Activated CD4-positive, alpha-beta memory T cell treated with anti-CD3 and anti-CD28 coated beads for 36 hours (primary cell): ENCODE data around the gene NBPF11. TPM values are rescaled to one million over a fixed set of nuclear protein-coding genes. Genes with fewer than 3 reads are reported as not detected.
"Not testable (repeated sequence)": the region's sequence is repeated elsewhere in the genome, so short reads cannot be mapped to it uniquely, and the experiment has no call there.

Experiments used
- CTCF ChIA-PET: fragments of 350-600 bp; sonication (Branson Sonifier 250); formaldehyde crosslinking; loops from one replicate; lab custom pipeline; 2021; ENCODE audit warnings: antibody characterized with exemption, inconsistent platforms; lab: Charles Lee
- POLR2A ChIA-PET: fragments of 350-600 bp; sonication (Branson Sonifier 250); formaldehyde crosslinking; loops from one replicate; lab custom pipeline; 2021; ENCODE audit warnings: antibody characterized with exemption; lab: Charles Lee
- DNase-seq: peaks from one replicate; pipeline ENCODE4 v3.0.0-alpha.2; 2020
- H3K27ac Mint-ChIP-seq: one replicate; pipeline ENCODE4 v1.8.0; 2021; ENCODE audit warnings: mixed read lengths
- H3K27me3 Mint-ChIP-seq: one replicate; pipeline ENCODE4 v1.8.0; 2021; ENCODE audit warnings: mixed read lengths
- H3K36me3 Mint-ChIP-seq: one replicate; pipeline ENCODE4 v1.8.0; 2021; ENCODE audit warnings: mixed read lengths
- H3K4me1 Mint-ChIP-seq: one replicate; pipeline ENCODE4 v1.8.0; 2021; ENCODE audit warnings: low read depth, mixed read lengths
- H3K4me3 Mint-ChIP-seq: one replicate; pipeline ENCODE4 v1.8.0; 2021; ENCODE audit warnings: mild to moderate bottlenecking, mixed read lengths
- H3K9me3 Mint-ChIP-seq: one replicate; pipeline ENCODE4 v1.8.0; 2021; ENCODE audit warnings: mixed read lengths
- intact Hi-C: fragments of 100-400 bp; cut with micrococcal nuclease; formaldehyde crosslinking; loops from one replicate; pipeline ENCODE4 v1.15.1; 2023
- total RNA-seq, 2 experiments: library from RNA; stranded (reverse); gene quantifications; one replicate each; pipeline ENCODE4 v1.2.3, GENCODE V29; 2021

Gene NBPF11
- total RNA-seq, 2 experiments from 2014 or later: 6.9 to 7.8 TPM

GRCh38 chr1:148073392-148073791 is 78.7 kb downstream of the NBPF11 start:
- H3K27ac Mint-ChIP-seq, POLR2A ChIA-PET, H3K27me3 Mint-ChIP-seq, H3K36me3 Mint-ChIP-seq, H3K9me3 Mint-ChIP-seq, H3K4me3 Mint-ChIP-seq, H3K4me1 Mint-ChIP-seq, DNase-seq, intact Hi-C loops, CTCF ChIA-PET: not testable (repeated sequence)

- H3K4me1 Mint-ChIP-seq, H3K4me3 Mint-ChIP-seq, DNase-seq, CTCF ChIA-PET, H3K9me3 Mint-ChIP-seq, H3K36me3 Mint-ChIP-seq, H3K27me3 Mint-ChIP-seq, intact Hi-C loops, POLR2A ChIA-PET, H3K27ac Mint-ChIP-seq: not testable (repeated sequence)
These were observed 83.5 kb downstream of the NBPF11 start for GRCh38 chr1:148068606-148069005.

- intact Hi-C loops, H3K36me3 Mint-ChIP-seq, POLR2A ChIA-PET: not testable (repeated sequence)
These were observed 83.9 kb downstream of the NBPF11 start for GRCh38 chr1:148068201-148068600.

GRCh38 chr1:148060294-148060701 is 91.8 kb downstream of the NBPF11 start:
- H3K9me3 Mint-ChIP-seq, intact Hi-C loops, H3K27ac Mint-ChIP-seq, POLR2A ChIA-PET, H3K4me1 Mint-ChIP-seq, CTCF ChIA-PET, DNase-seq, H3K27me3 Mint-ChIP-seq, H3K36me3 Mint-ChIP-seq: not testable (repeated sequence)
- peak overlapping the region; percentile 49 for H3K4me3 Mint-ChIP-seq

More at GRCh38 chr1:148068201-148068600, 83.9 kb downstream of the NBPF11 start:
- H3K27ac Mint-ChIP-seq, H3K27me3 Mint-ChIP-seq, CTCF ChIA-PET, H3K4me1 Mint-ChIP-seq, H3K4me3 Mint-ChIP-seq, H3K9me3 Mint-ChIP-seq, DNase-seq: not testable (repeated sequence)

- H3K36me3 Mint-ChIP-seq, H3K4me1 Mint-ChIP-seq, H3K4me3 Mint-ChIP-seq, H3K27me3 Mint-ChIP-seq, POLR2A ChIA-PET, H3K9me3 Mint-ChIP-seq, CTCF ChIA-PET, intact Hi-C loops, H3K27ac Mint-ChIP-seq, DNase-seq: not testable (repeated sequence)
These were observed 94.7 kb downstream of the NBPF11 start for GRCh38 chr1:148057384-148057783.

Other genes starting within 250 kb of the NBPF11 start
- gene GJA8, start 249.5 kb downstream of the NBPF11 start, total RNA-seq: not detected
- 10 to 100 TPM; 15.2 to 15.5 TPM for gene GPR89B, start 223.9 kb downstream of the NBPF11 start, total RNA-seq